Osteoblast (primary cell): ENCODE results near the gene PPP4R2. TPM values are rescaled to one million over a fixed set of nuclear protein-coding genes. Genes with fewer than 3 reads are reported as not detected.
A peak's percentile ranks its signal among the peaks of the same experiment; 100 is the strongest.

ENCODE experiments used
- DNase-seq: peaks from one replicate; pipeline ENCODE4 v3.0.0; 2011; ENCODE audit warnings: low spot score, mixed read lengths; ENCODE audit not compliant: insufficient read length; ENCODE audit errors: missing footprints
- H2AFZ ChIP-seq: 2 replicates; pipeline ENCODE4 v1.6.0; 2011; ENCODE audit warnings: mild to moderate bottlenecking, low read length
- H3K27ac ChIP-seq: 2 replicates; pipeline ENCODE4 v1.5.1; 2011; ENCODE audit warnings: mild to moderate bottlenecking, low read depth, low read length, moderate library complexity
- H3K27me3 ChIP-seq: 2 replicates; pipeline ENCODE4 v1.6.0; 2012; ENCODE audit warnings: mild to moderate bottlenecking, control low read depth, inconsistent platforms, low read length, moderate library complexity; ENCODE audit not compliant: insufficient read depth
- H3K36me3 ChIP-seq: 2 replicates; pipeline ENCODE4 v1.5.1; 2011; ENCODE audit warnings: mild to moderate bottlenecking, low read length, control low read depth, moderate library complexity; ENCODE audit not compliant: insufficient read depth
- H3K4me1 ChIP-seq: 2 replicates; pipeline ENCODE4 v1.5.1; 2011; ENCODE audit warnings: mild to moderate bottlenecking, low read length, control low read depth, moderate library complexity; ENCODE audit not compliant: insufficient read depth
- H3K4me2 ChIP-seq: 2 replicates; pipeline ENCODE4 v1.6.0; 2011; ENCODE audit warnings: mild to moderate bottlenecking, low read length; ENCODE audit not compliant: insufficient read depth
- H3K4me3 ChIP-seq: fragments of 200-600 bp; sonication (generic); 3 replicates; pipeline ENCODE4 v1.5.1; 2012; ENCODE audit warnings: mild to moderate bottlenecking, low read length, inconsistent platforms; ENCODE audit not compliant: insufficient read depth
- H3K79me2 ChIP-seq: 2 replicates; pipeline ENCODE4 v1.6.0; 2012; ENCODE audit warnings: mild to moderate bottlenecking, low read length, control low read depth, inconsistent platforms; ENCODE audit not compliant: insufficient read depth
- H3K9me3 ChIP-seq: 2 replicates; pipeline ENCODE4 v1.5.1; 2011; ENCODE audit warnings: low read depth, low read length, control low read depth
- H4K20me1 ChIP-seq: 2 replicates; pipeline ENCODE4 v1.6.0; 2012; ENCODE audit warnings: mild to moderate bottlenecking, low read length, control low read depth; ENCODE audit not compliant: insufficient read depth
- total RNA-seq: library from RNA; depleted of rRNA; stranded (reverse); fragments of >200 nt; gene quantifications from 2 replicates; pipeline ENCODE4 v1.2.3, GENCODE V29; 2012
- TF ChIP-seq, protein P1 (sequence below): IDR thresholded peaks from 2 replicates; pipeline ENCODE4 v1.5.1; 2011; ENCODE audit warnings: mild to moderate bottlenecking, low read depth, low read length, moderate library complexity; ENCODE audit errors: extremely low read depth

Gene PPP4R2
- total RNA-seq, 1 donor = 84.3 TPM

DNA sequence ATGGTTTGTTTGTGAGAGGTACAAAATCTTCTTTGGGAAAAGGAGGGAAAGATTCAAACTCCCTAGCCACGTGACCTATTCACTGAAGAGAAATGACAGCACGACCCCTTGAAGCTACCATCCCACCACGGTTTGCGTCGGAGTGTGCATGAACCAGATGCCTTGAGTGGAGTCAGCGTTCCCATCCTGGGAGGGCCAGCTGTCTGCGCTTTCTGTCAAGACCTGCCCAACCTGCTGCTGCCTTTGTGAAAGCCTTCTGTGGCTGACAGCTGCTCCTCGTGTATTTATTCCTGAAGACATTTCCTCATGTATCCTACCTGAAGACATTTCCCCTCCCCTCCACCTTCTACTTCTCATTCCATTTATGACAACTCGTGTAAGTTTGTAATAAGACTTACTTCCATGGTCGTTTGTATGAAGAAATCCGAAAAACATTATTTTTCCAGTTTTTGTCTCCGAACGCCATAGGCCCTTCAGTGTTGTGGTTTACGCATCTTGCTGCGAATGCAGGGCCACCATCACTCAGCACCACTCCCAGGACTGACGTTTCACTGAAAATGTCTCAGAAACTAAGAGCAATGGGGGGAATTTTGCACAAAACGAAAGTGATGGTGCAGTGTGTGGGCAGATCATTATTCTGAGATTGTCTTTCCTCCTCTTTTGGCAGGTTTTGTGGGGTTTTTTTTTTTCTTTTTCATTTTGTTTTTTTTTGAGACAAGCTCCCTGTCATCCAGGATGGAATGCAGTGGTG, 83.8 kb downstream of the PPP4R2 start:
- Histone ChIP-seq H3K36me3 (no peaks in the 10 kb centered on the region), H4K20me1 (no peaks in the 10 kb centered on the region), H3K4me3 (no peak overlapping the region), H3K4me1 (no peaks in the 10 kb centered on the region), H3K4me2 (peak overlapping the region; percentile 32), H2AFZ (no peak overlapping the region), H3K27ac (no peak overlapping the region), H3K9me3 (no peaks in the 10 kb centered on the region), H3K27me3 (no peaks in the 10 kb centered on the region), H3K79me2 (no peaks in the 10 kb centered on the region)
- TF ChIP-seq, protein P1, sequence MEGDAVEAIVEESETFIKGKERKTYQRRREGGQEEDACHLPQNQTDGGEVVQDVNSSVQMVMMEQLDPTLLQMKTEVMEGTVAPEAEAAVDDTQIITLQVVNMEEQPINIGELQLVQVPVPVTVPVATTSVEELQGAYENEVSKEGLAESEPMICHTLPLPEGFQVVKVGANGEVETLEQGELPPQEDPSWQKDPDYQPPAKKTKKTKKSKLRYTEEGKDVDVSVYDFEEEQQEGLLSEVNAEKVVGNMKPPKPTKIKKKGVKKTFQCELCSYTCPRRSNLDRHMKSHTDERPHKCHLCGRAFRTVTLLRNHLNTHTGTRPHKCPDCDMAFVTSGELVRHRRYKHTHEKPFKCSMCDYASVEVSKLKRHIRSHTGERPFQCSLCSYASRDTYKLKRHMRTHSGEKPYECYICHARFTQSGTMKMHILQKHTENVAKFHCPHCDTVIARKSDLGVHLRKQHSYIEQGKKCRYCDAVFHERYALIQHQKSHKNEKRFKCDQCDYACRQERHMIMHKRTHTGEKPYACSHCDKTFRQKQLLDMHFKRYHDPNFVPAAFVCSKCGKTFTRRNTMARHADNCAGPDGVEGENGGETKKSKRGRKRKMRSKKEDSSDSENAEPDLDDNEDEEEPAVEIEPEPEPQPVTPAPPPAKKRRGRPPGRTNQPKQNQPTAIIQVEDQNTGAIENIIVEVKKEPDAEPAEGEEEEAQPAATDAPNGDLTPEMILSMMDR = no peak
- peak; percentile 30 for DNase-seq

DNA sequence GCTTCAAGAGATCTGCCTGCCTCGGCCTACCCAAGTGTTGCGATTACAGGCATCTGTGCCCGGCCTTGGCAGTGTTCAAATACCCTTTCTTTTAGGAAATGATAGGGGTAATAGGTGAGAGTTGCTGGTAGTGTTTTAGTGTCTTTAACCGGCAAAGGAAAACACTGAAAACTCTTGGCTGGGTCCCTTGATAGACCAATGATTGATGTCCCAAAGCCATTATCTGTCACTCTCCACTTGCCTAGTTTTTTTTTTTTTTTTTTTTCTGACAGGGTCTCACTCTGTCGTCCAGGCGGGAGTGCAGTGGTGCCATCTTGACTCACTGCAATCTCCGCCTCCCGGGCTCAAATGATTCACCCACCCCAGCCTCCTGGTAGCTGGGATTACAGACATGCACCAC, 84.5 kb downstream of the PPP4R2 start:
- Histone ChIP-seq H3K4me2 (no peak overlapping the region), H3K27ac (no peak overlapping the region), H3K4me1 (peaks cover 2% of the 10 kb centered on the region), H3K36me3 (no peaks in the 10 kb centered on the region), H4K20me1 (no peaks in the 10 kb centered on the region), H3K27me3 (no peaks in the 10 kb centered on the region), H2AFZ (no peak overlapping the region), H3K79me2 (no peaks in the 10 kb centered on the region), H3K9me3 (no peaks in the 10 kb centered on the region), H3K4me3 (no peak overlapping the region)
- TF ChIP-seq, protein P1 = no peak
- no peak for DNase-seq

DNA sequence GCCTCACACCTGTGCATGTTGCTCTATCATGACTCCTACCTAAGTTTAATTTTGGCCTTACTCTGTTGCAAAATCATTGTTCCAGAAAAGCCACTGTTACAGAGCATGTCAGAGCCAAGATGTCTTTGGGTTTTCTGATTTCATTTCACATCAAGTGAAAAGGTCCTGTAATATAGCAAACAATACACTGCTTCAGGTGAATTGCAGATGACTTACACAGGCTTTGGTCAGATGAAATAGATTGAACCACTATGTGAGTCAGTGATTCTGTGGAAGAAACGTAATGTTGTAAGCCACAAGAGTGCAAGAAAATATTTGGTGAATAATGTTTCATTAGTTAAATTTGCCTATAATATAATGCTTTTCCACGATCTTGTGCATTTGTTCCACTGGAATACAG, 87.6 kb downstream of the PPP4R2 start:
- no peaks in the 10 kb centered on the region for H3K27me3 ChIP-seq
- TF ChIP-seq, protein P1 = no peak
- H3K4me2 ChIP-seq = no peak overlapping the region
- DNase-seq = no peak
- peaks cover 2% of the 10 kb centered on the region for H3K4me1 ChIP-seq
- H2AFZ ChIP-seq = no peak overlapping the region
- H3K27ac ChIP-seq = no peak overlapping the region
- no peaks in the 10 kb centered on the region for H3K9me3 ChIP-seq
- no peaks in the 10 kb centered on the region for H3K36me3 ChIP-seq
- H3K4me3 ChIP-seq = no peak overlapping the region
- no peaks in the 10 kb centered on the region for H3K79me2 ChIP-seq
- H4K20me1 ChIP-seq = no peaks in the 10 kb centered on the region

DNA sequence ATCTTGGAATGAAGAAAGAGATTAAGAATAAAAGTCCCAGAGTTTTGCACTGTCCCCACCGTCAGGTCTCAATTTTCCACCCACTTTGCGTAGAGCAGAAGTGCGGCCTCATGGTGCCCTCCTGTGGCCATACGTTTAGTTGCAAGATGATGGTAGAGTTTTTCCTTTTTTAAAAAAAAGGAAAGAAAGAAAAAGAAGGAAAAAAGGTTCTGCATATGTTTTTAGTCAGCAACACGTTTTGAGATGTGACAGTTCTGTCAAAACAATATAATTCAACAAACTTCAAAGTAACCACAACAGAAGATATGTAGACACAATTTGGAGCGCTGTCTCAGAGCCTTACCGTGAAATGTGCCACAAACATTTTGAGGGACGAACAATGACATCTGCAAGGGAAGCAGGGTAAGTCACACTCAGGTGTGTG, 89.5 kb downstream of the PPP4R2 start:
- Histone ChIP-seq H3K9me3 (no peaks in the 10 kb centered on the region), H3K79me2 (no peaks in the 10 kb centered on the region), H3K4me3 (no peak overlapping the region), H3K4me1 (peaks cover 2% of the 10 kb centered on the region), H3K27me3 (no peaks in the 10 kb centered on the region), H3K36me3 (no peaks in the 10 kb centered on the region), H3K27ac (no peak overlapping the region), H2AFZ (no peak overlapping the region), H4K20me1 (no peaks in the 10 kb centered on the region), H3K4me2 (peak overlapping the region; percentile 53)
- DNase-seq = peak; percentile 58
- TF ChIP-seq, protein P1 = peak; percentile 85
